Activated gamma-delta T cell (primary cell): ENCODE results near the gene CUX1.
A peak's percentile ranks its signal among the peaks of the same experiment; 100 is the strongest.

Experiments used
- DNase-seq: peaks from one replicate; lab custom pipeline; 2025; lab: John Stamatoyannopoulos, UW
- total RNA-seq, 2 donors: gene quantifications; one replicate each; lab custom pipeline; 2026; lab: John Stamatoyannopoulos, UW

Gene CUX1, protein sequence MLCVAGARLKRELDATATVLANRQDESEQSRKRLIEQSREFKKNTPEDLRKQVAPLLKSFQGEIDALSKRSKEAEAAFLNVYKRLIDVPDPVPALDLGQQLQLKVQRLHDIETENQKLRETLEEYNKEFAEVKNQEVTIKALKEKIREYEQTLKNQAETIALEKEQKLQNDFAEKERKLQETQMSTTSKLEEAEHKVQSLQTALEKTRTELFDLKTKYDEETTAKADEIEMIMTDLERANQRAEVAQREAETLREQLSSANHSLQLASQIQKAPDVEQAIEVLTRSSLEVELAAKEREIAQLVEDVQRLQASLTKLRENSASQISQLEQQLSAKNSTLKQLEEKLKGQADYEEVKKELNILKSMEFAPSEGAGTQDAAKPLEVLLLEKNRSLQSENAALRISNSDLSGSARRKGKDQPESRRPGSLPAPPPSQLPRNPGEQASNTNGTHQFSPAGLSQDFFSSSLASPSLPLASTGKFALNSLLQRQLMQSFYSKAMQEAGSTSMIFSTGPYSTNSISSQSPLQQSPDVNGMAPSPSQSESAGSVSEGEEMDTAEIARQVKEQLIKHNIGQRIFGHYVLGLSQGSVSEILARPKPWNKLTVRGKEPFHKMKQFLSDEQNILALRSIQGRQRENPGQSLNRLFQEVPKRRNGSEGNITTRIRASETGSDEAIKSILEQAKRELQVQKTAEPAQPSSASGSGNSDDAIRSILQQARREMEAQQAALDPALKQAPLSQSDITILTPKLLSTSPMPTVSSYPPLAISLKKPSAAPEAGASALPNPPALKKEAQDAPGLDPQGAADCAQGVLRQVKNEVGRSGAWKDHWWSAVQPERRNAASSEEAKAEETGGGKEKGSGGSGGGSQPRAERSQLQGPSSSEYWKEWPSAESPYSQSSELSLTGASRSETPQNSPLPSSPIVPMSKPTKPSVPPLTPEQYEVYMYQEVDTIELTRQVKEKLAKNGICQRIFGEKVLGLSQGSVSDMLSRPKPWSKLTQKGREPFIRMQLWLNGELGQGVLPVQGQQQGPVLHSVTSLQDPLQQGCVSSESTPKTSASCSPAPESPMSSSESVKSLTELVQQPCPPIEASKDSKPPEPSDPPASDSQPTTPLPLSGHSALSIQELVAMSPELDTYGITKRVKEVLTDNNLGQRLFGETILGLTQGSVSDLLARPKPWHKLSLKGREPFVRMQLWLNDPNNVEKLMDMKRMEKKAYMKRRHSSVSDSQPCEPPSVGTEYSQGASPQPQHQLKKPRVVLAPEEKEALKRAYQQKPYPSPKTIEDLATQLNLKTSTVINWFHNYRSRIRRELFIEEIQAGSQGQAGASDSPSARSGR (N-terminal part only)
- 69.2 to 90.6 reads per million in 2 donors for total RNA-seq

DNA sequence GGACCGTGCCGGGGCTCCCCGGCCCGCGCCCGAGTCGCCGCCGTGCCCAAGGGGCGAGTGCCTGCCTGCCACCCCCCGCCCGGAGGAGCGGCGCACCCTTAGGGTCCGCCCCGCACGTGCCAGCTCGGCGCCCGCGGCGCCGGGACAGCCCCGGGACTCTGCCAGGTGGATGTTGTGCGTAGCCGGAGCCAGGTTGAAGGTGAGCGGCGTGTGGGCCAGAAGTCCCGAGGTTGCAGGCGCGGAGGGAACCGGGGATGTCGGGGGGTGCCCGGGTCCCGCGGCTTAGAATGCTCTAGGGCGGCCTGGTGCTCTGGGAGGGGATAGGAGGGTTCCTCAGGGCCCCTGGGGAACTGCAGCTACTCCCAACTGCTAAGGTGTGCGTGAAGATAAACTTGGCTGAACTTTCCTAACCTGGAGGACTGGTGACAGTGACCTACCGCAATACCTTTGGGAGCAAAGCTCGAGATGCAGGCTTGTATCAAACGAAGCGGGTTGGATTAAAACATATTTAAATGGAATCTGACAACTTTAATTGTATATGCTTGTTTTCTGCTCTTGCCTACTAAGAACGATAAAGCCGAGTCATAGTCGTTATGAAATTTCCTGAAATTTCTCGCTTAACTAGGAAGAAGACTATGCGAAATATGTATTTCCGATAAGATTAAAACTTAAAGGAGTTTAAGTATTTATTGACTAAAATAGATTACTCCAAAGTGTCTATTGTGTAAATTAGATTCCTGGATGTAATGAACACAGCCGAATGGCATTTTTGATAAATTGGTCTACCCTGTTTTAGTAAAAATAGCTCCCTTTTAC is at the start of gene CUX1:
Gene CUX1, plus strand, starts transcription at position 156 of the 816 bp plus-strand sequence. Its CDS starts 14 bp downstream, at position 170.
- peak; percentile 13 for DNase-seq

DNA sequence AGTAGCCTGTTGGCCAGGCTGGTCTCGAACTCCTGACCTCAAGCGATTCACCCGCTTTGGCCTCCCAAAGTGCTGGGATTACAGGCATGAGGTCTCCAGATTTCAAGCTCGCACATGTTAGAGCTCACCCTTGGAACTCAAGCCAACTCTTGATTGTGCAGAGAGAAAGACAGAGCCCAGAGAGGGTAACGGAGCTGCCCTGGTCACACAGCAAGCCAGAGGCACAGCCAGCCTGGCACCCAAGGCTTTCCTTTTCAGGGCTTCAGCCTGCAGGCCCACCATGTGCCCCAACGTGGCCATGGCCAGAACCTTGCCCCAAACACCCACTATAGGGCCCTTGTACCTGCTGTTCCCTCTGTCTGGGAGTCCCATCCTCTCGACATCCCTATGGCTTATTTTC is 49.1 kb upstream of the CUX1 start:
- DNase-seq, result no peak

DNA sequence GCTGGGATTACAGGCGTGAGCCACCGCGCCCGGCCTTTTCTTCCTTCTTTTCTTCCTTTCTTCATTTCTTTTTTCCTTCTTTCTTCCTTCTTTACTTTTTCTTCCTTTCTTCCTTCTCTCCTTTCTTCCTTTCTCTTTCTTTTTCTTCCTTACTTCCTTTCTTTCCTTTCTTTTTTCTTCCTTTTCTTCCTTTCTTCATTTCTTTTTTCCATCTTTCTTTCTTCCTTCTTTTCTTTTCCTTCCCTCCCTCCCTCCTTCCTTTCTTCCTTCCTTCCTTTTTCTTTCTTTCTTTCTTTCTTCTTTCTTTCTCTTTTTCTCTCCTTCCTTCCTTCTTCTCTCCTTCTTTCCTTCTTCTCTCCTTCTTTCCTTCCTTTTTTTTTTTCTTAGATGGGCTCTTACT is 47.0 kb upstream of the CUX1 start:
- DNase-seq, result no peak

DNA sequence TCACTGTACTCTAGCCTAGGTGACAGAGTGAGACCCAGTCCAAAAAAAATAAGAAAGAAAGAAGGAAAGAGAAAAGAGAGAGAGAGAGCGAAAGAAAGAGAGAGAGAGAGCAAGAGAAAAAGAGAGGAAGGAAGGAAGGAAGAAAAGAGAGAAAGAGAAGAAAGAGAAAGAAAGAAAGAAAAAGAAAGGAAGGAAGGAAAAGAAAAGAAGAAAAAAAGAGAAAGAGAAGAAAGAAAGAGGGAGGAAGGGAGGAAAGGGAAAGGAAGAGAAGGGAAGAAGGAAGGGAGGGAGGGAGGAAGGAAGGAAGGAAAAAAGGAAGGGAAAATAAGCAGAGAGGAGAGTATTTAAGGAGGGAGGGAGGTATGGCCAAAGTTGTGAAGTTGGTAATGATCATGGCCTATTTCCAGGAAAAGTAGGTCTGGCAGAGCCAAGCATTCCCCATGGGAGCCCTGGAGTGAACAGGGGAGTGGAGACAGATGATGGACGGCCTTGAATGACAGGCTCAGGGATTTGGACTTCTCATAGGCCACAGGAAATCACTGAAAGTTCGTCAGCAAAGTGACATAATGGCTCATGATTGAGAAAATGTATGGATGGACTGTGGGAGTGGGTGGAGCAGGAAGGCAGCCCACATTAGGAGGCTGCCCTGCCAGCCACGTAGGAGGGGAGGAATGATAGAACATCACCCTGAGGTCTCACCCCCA is 44.8 kb upstream of the CUX1 start:
- no peak for DNase-seq

DNA sequence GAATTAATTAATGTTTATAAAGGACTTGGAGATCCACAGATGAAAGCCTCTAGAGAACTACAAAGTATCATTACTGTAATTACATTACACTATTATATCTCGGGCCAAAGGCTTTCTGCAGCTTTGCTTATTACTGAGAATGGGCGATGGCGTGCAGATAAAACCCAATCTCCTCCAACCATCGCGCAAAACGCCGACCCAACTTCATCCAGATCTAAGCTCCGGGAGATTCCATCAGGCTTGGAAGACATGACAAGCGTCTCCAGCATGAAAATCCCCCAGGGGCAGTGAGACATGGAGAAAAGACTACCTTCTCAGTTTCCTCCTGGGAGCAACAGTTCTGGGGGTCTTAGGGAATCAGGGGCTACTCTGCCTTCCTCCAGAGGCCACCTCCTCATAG is 42.2 kb upstream of the CUX1 start:
- no peak for DNase-seq

DNA sequence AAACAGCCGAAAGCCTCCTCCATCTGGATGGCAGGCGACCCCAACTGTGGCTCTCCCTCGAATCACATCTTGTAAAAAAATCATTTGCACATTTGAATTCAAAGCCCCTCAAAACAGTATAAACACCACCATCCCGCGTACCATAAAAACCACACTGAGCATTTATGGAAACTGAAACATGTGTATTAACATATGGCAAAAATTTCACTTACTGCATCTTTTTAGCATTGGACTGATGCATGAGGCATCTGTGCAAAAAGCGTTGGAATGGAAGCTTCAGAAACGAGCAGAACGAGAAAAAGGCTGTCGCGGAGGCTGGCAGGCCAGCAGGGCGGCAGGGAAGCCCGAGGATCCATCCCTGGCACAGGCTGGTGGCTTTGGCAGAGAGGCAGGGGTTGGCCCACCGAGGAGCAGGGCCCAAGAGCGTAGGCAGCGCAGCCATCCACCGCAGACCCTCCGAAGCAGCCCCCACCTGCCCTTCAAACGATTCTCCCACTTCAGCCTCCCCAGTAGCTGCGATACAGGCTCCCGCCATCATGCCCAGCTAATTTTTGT is 39.3 kb upstream of the CUX1 start:
- DNase-seq, result no peak

DNA sequence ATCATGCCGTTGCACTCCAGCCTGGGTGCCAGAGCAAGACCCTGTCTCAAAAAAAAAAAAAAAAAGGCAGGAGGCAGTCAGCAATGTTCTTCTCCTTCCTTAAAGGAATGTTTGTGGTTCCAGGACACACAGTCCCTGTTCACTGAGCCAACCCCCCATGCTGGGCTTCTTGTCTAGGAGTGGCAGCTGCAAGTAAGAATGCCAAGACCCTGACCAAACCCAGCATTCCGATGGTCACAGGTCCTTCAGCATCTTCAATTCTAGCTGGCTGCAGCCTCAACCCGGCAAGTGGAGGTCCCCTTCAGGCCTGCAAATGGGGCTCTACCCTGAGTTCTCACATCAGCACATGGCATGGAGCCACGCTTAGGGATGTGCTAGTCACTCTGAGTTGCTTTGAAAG is 38.2 kb upstream of the CUX1 start:
- no peak for DNase-seq

DNA sequence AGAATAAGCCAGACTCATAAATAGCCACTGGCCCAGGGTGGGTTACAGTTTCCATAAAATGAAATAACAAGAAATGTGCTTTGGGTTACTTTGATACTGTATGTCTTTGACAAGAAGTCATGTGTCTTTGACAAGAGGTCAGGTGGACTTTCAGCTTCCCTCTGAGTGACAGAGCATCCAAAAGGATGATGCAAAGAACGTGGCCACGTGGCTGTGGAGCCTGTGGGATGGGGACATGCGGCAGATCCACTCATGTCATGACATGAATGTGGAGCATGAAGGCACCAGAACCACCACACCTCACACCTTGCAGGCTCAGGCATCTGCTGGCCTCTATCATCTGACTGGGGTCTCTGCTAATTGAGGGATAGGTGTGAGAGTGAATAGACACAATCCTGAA is 37.1 kb upstream of the CUX1 start:
- no peak for DNase-seq

DNA sequence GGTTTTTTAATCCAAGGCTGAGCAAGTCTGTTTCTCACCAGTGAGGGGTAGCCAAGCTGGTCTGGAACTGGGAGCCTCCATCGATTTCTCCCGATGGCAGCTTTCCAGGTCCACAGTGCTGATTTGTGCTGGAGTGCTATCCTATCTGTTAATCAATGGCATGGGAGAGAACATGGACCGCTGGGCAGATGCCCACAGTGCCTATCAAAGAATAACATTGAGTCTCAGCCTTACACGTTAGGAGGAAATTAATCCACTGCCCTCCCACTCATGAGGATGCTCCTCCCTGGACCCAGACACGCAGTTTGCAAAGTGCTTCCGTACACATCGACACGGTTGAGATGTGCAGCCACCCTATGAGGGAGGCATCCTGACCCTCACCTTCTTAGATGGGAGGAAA is 36.0 kb upstream of the CUX1 start:
- DNase-seq, result no peak

DNA sequence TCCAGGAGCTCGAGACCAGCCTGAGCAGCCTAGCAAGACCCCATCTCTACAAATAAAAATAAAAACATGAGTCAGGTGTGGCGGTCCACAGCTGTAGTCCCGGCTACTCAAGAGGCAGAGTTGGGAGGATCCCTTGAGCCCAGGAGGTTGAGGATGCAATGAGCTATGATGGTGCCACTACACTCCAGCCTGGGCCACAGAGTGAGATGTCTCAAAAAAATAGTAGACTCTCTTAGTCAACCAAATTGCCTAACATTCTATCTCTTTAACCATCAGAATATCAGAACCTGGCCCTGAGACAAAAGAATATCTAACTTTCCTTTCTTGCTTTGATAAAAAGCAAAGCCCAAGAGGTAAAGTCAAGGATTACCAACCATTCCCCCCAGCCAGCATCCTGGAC is 35.0 kb upstream of the CUX1 start:
- no peak for DNase-seq

DNA sequence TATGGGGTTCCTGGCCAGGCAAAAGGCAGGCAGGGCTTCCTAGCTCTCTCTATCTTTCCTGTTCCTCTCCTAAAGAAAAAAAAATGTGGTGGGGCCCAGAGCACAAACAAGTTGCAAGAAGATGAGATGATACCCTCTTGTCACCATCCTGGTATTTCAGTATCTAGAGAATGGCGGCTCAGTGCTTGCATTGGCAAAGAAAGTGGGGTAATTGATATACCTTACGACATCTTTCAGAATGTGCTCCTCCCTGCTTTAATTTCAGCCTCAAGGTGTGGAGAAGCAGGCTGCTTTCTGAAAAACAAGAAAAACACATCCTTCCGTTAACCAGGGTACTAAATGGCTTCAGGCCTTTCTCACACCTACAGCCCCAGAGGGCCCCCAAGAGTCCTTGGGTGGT is 34.5 kb upstream of the CUX1 start:
- no peak for DNase-seq

DNA sequence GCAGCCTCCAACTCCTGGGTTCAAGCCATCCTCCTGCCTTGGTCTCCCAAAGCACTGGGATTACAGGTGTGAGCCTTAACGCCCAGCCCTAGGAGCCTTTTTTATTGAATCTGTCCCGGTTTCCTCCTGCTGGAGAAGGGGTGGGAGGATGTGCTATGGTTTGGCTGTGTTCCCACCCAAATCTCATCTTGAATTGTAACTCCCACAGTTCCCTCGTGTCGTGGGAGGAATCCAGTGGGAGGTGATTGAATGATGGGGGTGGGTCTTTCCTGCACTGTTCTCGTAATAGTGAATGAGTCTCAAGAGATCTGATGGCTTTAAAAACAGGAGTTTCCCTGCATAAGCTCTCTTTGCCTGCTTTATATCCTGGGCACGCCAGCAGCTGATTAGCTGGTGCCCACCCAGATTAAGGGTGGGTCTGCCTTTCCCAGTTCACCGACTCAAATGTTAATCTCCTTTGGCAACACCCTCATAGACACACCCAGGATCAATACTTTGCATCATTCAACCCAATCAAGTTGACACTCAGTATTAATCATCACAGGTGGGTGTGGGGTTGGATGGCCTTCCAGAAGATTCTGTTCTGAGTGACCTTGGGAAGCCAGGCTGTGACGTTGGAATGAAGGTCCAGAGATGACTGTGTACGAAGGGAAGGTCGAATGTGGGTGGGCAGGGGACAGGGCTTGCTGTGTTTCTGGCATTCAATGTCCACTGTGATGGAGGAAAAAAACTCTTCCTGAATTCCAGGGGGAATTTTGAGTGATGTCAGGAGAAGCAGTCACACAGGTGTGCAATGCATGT is 33.8 kb upstream of the CUX1 start:
- no peak for DNase-seq

DNA sequence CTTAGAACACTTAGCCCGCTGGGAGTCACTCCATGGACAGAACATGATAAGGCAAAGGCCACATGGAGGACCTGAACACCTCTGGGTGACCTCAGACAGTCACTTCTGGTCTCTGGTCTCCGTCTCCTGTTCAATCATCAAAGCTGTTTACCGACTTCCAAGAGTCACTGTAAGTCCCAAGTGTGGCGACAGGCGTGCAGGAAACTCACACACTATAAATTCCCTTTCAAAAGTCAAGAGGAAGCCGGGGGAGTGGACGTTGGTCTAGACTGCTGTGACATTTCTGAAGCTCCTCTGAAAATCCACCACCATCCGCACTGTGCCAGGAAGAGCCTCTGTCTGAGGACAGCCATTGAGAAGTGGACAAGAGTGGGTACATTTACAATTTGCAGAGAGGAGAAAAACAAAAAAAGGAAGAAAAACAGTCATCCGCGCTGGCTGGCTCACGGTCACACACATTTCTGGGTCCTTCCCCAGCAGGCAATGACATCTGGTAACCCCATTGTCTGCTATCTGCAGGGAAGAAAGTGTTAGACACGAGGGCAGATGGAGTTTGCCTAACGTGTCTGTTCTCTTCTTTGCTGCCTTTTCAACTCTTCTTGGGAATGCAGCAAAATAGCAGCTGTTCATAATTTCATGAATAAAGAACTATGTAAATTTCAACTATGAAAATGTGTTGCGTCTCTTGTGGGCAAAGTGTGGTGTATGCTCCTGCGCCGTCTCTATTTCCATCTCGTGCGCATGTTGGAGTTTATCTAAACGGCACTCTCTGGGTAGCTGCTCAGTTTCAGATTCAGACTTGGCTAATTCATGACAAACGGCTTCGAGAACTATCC is 32.9 kb upstream of the CUX1 start:
- DNase-seq, result no peak

DNA sequence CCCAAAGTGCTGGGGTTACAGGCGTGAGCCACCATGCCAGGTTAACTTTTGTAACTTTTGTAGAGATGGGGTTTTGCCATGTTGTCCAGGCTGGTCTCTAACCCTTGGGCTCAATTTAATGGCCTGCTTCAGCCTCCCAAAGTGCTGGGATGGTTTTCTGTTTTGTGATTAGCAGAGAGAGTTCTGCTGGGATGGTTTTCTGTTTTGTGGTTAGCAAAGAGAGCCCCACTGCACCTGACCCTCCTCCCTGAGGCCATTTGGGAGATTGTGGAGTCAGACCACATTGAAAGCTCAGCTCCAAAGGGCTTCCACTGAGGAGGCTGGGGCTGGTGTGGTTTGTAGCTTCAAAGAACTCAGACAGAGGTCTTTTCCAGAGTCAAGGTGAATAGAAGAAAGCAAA is 29.6 kb upstream of the CUX1 start:
- no peak for DNase-seq

DNA sequence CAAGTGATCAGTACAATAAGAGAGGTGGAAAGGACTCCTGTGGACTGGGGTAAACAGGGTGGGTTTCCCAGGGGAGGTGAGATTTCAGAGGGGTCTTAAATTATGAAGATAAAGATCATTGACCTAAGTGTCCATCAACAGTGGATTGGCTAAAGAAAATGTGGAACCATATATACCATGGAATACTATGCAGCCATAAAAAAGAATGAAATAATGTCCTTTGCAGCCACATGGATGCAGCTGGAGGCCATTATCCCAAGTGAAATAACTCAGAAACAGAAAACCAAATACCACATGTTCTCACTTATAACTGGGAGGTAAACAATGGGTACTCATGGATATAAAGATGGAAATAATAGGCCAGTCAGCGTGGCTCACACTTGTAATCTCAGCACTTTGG is 28.9 kb upstream of the CUX1 start:
- no peak for DNase-seq

DNA sequence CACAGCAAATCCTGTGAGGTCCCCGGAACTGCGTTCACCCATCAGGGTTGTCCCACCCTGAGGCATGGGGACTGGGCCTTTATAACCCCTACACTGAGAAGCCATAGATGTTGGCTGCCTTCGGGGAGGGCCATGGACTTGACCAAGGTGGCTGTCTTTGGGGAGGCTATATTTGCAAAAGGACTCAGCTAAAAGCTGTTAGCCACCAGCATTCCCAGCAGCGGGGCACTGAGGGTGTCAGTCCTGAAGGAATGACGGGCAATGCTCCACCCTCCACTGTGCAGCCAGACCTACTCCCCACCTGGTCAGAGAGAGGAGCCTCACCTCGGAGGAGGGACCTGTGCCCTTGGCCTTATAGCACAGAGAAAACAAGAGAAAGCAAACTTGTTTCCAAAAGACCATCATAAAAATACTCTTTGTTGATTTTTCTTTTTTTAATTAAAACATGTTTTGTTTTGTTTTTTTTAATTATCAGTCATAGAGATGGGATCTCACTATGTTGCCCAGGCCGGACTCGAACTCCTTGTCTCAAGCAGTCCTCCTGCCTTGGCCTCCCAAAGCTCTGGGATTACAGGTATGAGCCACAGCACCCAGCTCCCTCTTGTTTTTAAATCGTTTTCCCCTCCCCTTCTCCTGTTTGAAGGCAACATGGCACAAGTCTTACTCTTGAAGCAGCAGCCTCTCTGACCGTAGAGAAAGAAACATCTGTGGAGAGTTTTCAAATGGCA is 26.7 kb upstream of the CUX1 start:
- DNase-seq, result no peak

DNA sequence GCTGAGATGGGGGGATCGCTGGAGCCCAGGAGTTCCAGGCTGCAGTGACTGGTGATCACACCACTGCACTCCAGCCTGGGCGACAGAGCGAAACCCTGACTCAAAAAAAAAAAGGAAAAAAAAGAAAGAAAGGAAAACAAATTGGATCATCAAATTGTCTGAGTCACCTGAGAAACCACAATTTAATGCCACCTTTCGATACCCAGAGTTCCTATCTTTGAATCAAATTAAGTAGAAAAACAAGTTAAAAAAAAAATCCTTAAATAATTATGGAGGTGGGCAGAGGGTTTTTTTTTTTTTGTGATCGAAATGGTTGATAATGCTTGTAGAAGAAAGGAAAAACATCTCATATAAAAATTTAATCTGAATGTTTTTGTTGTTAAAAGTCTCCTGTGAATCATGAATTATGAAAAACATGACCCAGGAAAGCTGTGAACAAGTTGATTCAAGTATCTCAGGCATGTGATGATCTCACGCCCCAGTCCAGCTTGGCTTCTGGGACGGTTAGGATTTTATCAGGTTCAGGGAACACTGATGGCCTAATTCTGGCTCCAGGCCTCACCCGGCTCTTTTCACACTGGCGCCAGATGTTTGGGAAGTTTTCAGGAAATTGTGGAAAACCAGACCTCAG is 25.3 kb upstream of the CUX1 start:
- DNase-seq, result no peak
